ENCODE results near the gene IRS2. TPM values are rescaled to one million over a fixed set of nuclear protein-coding genes. Genes with fewer than 3 reads are reported as not detected.
A peak's percentile ranks its signal among the peaks of the same experiment; 100 is the strongest.

Gene IRS2
- total RNA-seq, 1 experiment from 2014 or later, result 5.9 TPM

DNA sequence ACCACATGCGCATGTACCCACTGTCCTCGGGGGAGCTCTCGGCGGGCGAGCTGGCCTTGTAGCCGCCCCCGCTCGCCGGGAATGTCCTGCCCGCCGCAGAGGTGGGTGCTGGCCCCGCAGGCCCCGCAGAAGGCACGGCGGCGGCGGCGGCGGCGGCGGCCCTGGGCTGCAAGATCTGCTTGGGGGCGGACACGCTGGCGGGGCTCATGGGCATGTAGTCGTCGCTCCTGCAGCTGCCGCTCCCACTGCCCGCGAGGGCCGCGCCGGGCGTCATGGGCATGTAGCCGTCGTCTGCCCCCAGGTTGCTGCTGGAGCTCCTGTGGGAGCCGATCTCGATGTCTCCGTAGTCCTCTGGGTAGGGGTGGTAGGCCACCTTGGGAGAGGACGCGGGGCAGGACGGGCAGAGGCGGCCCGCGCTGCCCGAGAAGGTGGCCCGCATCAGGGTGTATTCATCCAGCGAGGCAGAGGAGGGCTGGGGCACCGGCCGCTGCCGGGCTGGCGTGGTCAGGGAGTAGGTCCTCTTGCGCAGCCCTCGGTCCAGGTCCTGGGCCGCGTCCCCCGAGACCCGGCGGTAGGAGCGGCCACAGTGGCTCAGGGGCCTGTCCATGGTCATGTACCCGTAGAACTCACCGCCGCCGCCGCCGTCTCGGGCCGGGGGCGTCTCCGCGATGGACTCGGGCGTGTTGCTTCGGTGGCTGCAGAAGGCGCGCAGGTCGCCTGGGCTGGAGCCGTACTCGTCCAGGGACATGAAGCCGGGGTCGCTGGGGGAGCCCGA lies 2.4 kb downstream of the IRS2 start:
- BruUV-seq (replicated peaks), result no TSS peak
- H3K4me3 ChIP-seq (ENCODE audit: low read depth in 2 of 2, low read length in 2 of 2), result peak overlapping the region; percentile 14 to 49; a peak in 2 of 4 replicates
- POLR2A ChIA-PET, result no interaction called here
- in situ Hi-C loops (cut with HindIII; ENCODE audit: low pct_unique_long_range_greater_than_20kb, low sequenced_read_pairs), result no loop called here
- no peaks in the 10 kb centered on the region for H3K9me3 ChIP-seq (ENCODE audit: control insufficient read depth, insufficient read depth, low read depth, low read length)
- TF ChIP-seq TCF7L2 (IDR thresholded peaks at IDR 0.05; ENCODE audit: low read depth, low read length), result no peak
- TF ChIP-seq, protein P1, sequence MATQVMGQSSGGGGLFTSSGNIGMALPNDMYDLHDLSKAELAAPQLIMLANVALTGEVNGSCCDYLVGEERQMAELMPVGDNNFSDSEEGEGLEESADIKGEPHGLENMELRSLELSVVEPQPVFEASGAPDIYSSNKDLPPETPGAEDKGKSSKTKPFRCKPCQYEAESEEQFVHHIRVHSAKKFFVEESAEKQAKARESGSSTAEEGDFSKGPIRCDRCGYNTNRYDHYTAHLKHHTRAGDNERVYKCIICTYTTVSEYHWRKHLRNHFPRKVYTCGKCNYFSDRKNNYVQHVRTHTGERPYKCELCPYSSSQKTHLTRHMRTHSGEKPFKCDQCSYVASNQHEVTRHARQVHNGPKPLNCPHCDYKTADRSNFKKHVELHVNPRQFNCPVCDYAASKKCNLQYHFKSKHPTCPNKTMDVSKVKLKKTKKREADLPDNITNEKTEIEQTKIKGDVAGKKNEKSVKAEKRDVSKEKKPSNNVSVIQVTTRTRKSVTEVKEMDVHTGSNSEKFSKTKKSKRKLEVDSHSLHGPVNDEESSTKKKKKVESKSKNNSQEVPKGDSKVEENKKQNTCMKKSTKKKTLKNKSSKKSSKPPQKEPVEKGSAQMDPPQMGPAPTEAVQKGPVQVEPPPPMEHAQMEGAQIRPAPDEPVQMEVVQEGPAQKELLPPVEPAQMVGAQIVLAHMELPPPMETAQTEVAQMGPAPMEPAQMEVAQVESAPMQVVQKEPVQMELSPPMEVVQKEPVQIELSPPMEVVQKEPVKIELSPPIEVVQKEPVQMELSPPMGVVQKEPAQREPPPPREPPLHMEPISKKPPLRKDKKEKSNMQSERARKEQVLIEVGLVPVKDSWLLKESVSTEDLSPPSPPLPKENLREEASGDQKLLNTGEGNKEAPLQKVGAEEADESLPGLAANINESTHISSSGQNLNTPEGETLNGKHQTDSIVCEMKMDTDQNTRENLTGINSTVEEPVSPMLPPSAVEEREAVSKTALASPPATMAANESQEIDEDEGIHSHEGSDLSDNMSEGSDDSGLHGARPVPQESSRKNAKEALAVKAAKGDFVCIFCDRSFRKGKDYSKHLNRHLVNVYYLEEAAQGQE (IDR thresholded peaks at IDR 0.05; ENCODE audit: insufficient read depth in 1 of 2, low read depth in 2 of 2, low read length in 1 of 2), result no peak
- TF ChIP-seq POLR2AphosphoS5 (IDR thresholded peaks at IDR 0.05; ENCODE audit: low read depth, low read length), result no peak
- no peak for TF ChIP-seq CTCF (IDR thresholded peaks at IDR 0.05)
- no peak for TF ChIP-seq SIN3A (IDR thresholded peaks at IDR 0.05; ENCODE audit: borderline replicate concordance, insufficient read depth, low read depth, low read length)
- CTCF ChIA-PET, result no interaction called here
- no peaks in the 10 kb centered on the region for H3K36me3 ChIP-seq (ENCODE audit: control insufficient read depth, insufficient read depth, low read length)
- peaks cover 6% of the 10 kb centered on the region for H3K4me1 ChIP-seq (ENCODE audit: control insufficient read depth, insufficient read depth, low read length)
- no peak overlapping the region for H3K27ac ChIP-seq (ENCODE audit: low read length)
- ATAC-seq (peak; percentile 4; the same call in 1 of the 2 replicates), DNase-seq (ENCODE audit: low read depth, low spot score) (no peak)
- intact Hi-C loops (cut with micrococcal nuclease; ENCODE audit: unreplicated experiment), result loop anchor here (5.0 kb wide), 3 partner anchors 512 to 822 kb away; no protein-coding TSS in a partner anchor
- H3K27me3 ChIP-seq (ENCODE audit: control insufficient read depth, insufficient read depth, low read length), result no peaks in the 10 kb centered on the region

GRCh38 chr13:109783447-109783814 lies 3.0 kb downstream of the IRS2 start:
- TF ChIP-seq, protein P1 (IDR thresholded peaks at IDR 0.05; ENCODE audit: insufficient read depth in 1 of 2, low read depth in 2 of 2, low read length in 1 of 2), result no peak
- no peak for TF ChIP-seq CTCF (IDR thresholded peaks at IDR 0.05)
- no peak for TF ChIP-seq SIN3A (IDR thresholded peaks at IDR 0.05; ENCODE audit: borderline replicate concordance, insufficient read depth, low read depth, low read length)
- TF ChIP-seq POLR2AphosphoS5 (IDR thresholded peaks at IDR 0.05; ENCODE audit: low read depth, low read length), result no peak
- TF ChIP-seq TCF7L2 (IDR thresholded peaks at IDR 0.05; ENCODE audit: low read depth, low read length), result no peak
- H3K4me3 ChIP-seq (ENCODE audit: low read depth in 2 of 2, low read length in 2 of 2), result peak overlapping the region in 1 of 2 experiments; percentile 49; a peak in 1 of 4 replicates
- intact Hi-C loops (cut with micrococcal nuclease; ENCODE audit: unreplicated experiment), result loop anchor here (5.0 kb wide), 3 partner anchors 511 to 821 kb away; no protein-coding TSS in a partner anchor

More at GRCh38 chr13:109783447-109783814, 3.0 kb downstream of the IRS2 start:
- POLR2A ChIA-PET, result no interaction called here
- no TSS peak for BruUV-seq (replicated peaks)
- ATAC-seq (no peak), DNase-seq (ENCODE audit: low read depth, low spot score) (no peak)
- in situ Hi-C loops (cut with HindIII; ENCODE audit: low pct_unique_long_range_greater_than_20kb, low sequenced_read_pairs), result no loop called here
- H3K9me3 ChIP-seq (ENCODE audit: control insufficient read depth, insufficient read depth, low read depth, low read length), result no peaks in the 10 kb centered on the region
- no peaks in the 10 kb centered on the region for H3K36me3 ChIP-seq (ENCODE audit: control insufficient read depth, insufficient read depth, low read length)
- CTCF ChIA-PET, result interaction anchor here (0.6 kb wide), 1 partner anchor 22 kb away, joined by 3 read pairs; no protein-coding TSS in a partner anchor
- H3K4me1 ChIP-seq (ENCODE audit: control insufficient read depth, insufficient read depth, low read length), result peaks cover 6% of the 10 kb centered on the region
- no peak overlapping the region for H3K27ac ChIP-seq (ENCODE audit: low read length)
- no peaks in the 10 kb centered on the region for H3K27me3 ChIP-seq (ENCODE audit: control insufficient read depth, insufficient read depth, low read length)
